Right lobe of liver (tissue), 4 donors: ENCODE results near the gene HYI.

Experiments used
- CTCF ChIP-seq, 4 donors: fragments of 200-600 bp in 3 of 4; fragments of 450-650 bp in 1 of 4; IDR thresholded peaks; one replicate each; pipeline versions ENCODE4 v1.5.1 to v1.8.0; 2016 to 2022; ENCODE audit warnings: antibody characterized with exemption in 4 of 4, mild to moderate bottlenecking in 2 of 4
- POLR2A ChIP-seq: fragments of 450-650 bp; IDR thresholded peaks from one replicate; pipeline ENCODE4 v1.6.1; 2017; ENCODE audit warnings: antibody characterized with exemption, mild to moderate bottlenecking
- donor health status: DM: no; HTN: no; CAD: no.
- donor health status: DM: no; HTN: no; CAD: no.
- donor health status: DM: no; HTN: yes; CAD: no.

GRCh38 chr1:43421976-43422750 lies 31.6 kb downstream of the HYI start:
- no peak for TF ChIP-seq CTCF (IDR thresholded peaks at IDR 0.05)
- TF ChIP-seq POLR2A = no peak
